ENCODE results near the gene B9D1.

The B9D1 gene

GRCh38 chr17:19369107-19369778, 6.7 kb upstream of the B9D1 start:
- no peak for TF ChIP-seq JUND (IDR thresholded peaks at IDR 0.05; ENCODE audit: low read depth)
- DNase-seq (ENCODE audit: low read depth in 1 of 2, low spot score in 1 of 2): no peak
- in situ Hi-C loops (cut with HindIII; ENCODE audit: low pct_unique_long_range_greater_than_20kb, low sequenced_read_pairs): loop anchor here (10.0 kb wide), 1 partner anchor 96 kb away; no protein-coding TSS in a partner anchor

DNA sequence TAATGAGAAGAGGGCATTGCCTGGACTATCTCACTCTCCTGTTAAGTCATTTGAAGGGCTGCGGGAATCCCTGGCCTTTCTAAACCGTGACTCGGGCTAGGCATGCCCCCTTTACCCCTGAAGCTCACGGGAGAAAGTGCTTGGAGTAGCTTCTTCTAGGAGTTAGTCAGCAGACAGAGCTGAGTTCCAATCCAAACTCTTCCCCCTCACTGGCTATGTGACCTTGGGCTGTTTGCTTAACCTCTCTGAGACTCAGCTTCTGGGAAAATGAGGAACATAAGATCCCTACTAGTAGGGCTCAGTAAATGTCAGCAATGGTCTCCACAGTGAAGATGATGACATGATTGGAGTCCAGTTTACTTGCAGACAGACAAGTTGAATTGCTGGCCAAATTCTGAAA, 5.7 kb upstream of the B9D1 start:
- in situ Hi-C loops (cut with HindIII; ENCODE audit: low pct_unique_long_range_greater_than_20kb, low sequenced_read_pairs): loop anchor here (10.0 kb wide), 1 partner anchor 97 kb away; no protein-coding TSS in a partner anchor
- DNase-seq (ENCODE audit: low read depth in 1 of 2, low spot score in 1 of 2): no peak
- no peak for TF ChIP-seq JUND (IDR thresholded peaks at IDR 0.05; ENCODE audit: low read depth)

DNA sequence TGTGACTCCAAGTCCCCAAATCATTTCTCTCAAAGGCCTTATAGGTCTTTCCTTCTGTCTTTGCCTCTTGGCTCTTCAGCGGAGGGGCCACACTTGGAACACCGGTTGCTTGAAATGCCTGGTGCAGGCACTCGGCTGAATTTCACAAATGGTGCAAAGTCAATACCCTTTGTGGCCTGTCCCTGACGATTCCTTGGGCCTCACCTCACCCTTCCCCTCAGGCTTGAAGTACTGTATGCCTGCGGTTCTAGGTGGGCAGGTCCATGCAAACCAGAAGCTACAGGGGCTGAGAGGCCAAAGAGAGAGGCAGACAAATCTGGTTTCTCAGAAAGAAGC, 4.1 kb upstream of the B9D1 start:
- TF ChIP-seq JUND (IDR thresholded peaks at IDR 0.05; ENCODE audit: low read depth): no peak
- DNase-seq (ENCODE audit: low read depth in 1 of 2, low spot score in 1 of 2): no peak
- in situ Hi-C loops (cut with HindIII; ENCODE audit: low pct_unique_long_range_greater_than_20kb, low sequenced_read_pairs): loop anchor here (10.0 kb wide), 1 partner anchor 98 kb away; no protein-coding TSS in a partner anchor

GRCh38 chr17:19365833-19366636, 3.5 kb upstream of the B9D1 start:
- in situ Hi-C loops (cut with HindIII; ENCODE audit: low pct_unique_long_range_greater_than_20kb, low sequenced_read_pairs): loop anchor here (10.0 kb wide), 1 partner anchor 99 kb away; no protein-coding TSS in a partner anchor
- no peak for TF ChIP-seq JUND (IDR thresholded peaks at IDR 0.05; ENCODE audit: low read depth)
- DNase-seq (ENCODE audit: low read depth in 1 of 2, low spot score in 1 of 2): no peak

GRCh38 chr17:19365499-19365817, 2.9 kb upstream of the B9D1 start:
- in situ Hi-C loops (cut with HindIII; ENCODE audit: low pct_unique_long_range_greater_than_20kb, low sequenced_read_pairs): loop anchor here (10.0 kb wide), 1 partner anchor 99 kb away; no protein-coding TSS in a partner anchor
- no peak for DNase-seq (ENCODE audit: low read depth in 1 of 2, low spot score in 1 of 2)
- no peak for TF ChIP-seq JUND (IDR thresholded peaks at IDR 0.05; ENCODE audit: low read depth)

- in situ Hi-C loops (cut with HindIII; ENCODE audit: low pct_unique_long_range_greater_than_20kb, low sequenced_read_pairs): loop anchor here (10.0 kb wide), 1 partner anchor 100 kb away; no protein-coding TSS in a partner anchor
- TF ChIP-seq JUND (IDR thresholded peaks at IDR 0.05; ENCODE audit: low read depth): no peak
- no peak for DNase-seq (ENCODE audit: low read depth in 1 of 2, low spot score in 1 of 2)
Measured at GRCh38 chr17:19364699-19365498, 2.4 kb upstream of the B9D1 start.

- in situ Hi-C loops (cut with HindIII; ENCODE audit: low pct_unique_long_range_greater_than_20kb, low sequenced_read_pairs): loop anchor here (10.0 kb wide), 1 partner anchor 101 kb away; no protein-coding TSS in a partner anchor
- no peak for TF ChIP-seq JUND (IDR thresholded peaks at IDR 0.05; ENCODE audit: low read depth)
- no peak for DNase-seq (ENCODE audit: low read depth in 1 of 2, low spot score in 1 of 2)
Measured at GRCh38 chr17:19363460-19364035, 1.0 kb upstream of the B9D1 start.

GRCh38 chr17:19363114-19363438, 553 bp upstream of the B9D1 start:
- in situ Hi-C loops (cut with HindIII; ENCODE audit: low pct_unique_long_range_greater_than_20kb, low sequenced_read_pairs): loop anchor here (10.0 kb wide), 1 partner anchor 102 kb away; no protein-coding TSS in a partner anchor
- no peak for TF ChIP-seq JUND (IDR thresholded peaks at IDR 0.05; ENCODE audit: low read depth)
- DNase-seq (ENCODE audit: low read depth in 1 of 2, low spot score in 1 of 2): no peak

DNA sequence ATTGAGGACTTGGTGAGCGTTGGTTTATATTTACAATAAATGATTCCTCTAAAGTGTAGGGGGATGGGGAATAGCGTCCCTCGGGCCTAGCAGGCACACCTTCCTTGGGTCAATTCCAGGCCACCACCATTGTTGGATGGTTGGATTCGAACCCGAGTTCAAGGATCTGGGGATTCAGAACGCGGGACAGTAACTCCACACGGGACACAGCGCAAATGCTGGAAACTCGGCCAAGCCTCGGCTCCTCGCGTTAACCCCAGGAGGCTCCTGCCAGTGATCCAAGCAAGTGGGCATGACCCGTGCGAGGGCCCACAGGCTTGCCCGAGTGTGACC, 613 bp downstream of the B9D1 start:
- in situ Hi-C loops (cut with HindIII; ENCODE audit: low pct_unique_long_range_greater_than_20kb, low sequenced_read_pairs): loop anchor here (10.0 kb wide), 1 partner anchor 103 kb away; no protein-coding TSS in a partner anchor
- no peak for TF ChIP-seq JUND (IDR thresholded peaks at IDR 0.05; ENCODE audit: low read depth)
- no peak for DNase-seq (ENCODE audit: low read depth in 1 of 2, low spot score in 1 of 2)

DNA sequence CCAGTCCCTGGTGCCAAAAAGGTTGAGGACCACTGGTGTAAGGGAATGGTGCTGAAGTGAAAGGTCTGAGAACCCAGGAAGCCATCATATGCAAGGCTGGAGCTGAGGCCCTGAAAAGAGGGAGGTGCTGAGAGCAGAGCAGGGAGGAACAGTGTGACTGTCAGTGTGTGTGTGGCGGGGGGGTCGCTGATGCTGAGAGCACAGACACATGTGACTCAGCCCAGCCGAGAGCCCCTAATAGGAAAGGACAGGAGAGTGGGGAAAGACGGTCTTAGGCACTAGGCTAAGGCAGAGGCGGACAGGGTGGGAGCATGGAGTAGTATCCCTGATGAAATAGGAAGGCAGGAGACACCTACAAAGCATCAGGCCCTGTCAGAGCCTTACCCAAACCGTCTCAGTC, 1.2 kb downstream of the B9D1 start:
- in situ Hi-C loops (cut with HindIII; ENCODE audit: low pct_unique_long_range_greater_than_20kb, low sequenced_read_pairs): loop anchor here (10.0 kb wide), 1 partner anchor 103 kb away; no protein-coding TSS in a partner anchor
- DNase-seq (ENCODE audit: low read depth in 1 of 2, low spot score in 1 of 2): no peak
- no peak for TF ChIP-seq JUND (IDR thresholded peaks at IDR 0.05; ENCODE audit: low read depth)

DNA sequence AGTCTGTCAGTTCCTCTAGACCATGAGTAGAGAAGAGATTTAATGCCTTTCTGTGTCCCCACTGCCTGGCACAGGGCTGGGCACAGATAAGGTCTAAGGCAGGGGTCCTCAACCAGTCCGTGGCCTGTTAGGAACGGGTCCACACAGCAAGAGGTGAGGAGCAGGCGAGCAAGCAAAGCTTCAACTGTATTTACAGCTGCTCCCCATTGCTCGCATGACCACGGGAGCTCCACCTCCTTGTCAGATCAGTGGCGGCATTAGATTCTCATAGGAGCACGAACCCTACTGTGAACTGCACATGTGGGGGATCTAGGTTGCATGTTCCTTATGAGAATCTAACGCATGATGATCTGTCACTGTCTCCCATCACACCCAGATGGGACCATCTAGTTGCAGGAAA, 1.8 kb downstream of the B9D1 start:
- DNase-seq (ENCODE audit: low read depth in 1 of 2, low spot score in 1 of 2): no peak
- no peak for TF ChIP-seq JUND (IDR thresholded peaks at IDR 0.05; ENCODE audit: low read depth)
- in situ Hi-C loops (cut with HindIII; ENCODE audit: low pct_unique_long_range_greater_than_20kb, low sequenced_read_pairs): loop anchor here (10.0 kb wide), 1 partner anchor 104 kb away; no protein-coding TSS in a partner anchor

GRCh38 chr17:19359856-19360255, 2.7 kb downstream of the B9D1 start:
- in situ Hi-C loops (cut with HindIII; ENCODE audit: low pct_unique_long_range_greater_than_20kb, low sequenced_read_pairs): loop anchor here (10.0 kb wide), 1 partner anchor 105 kb away; no protein-coding TSS in a partner anchor
- TF ChIP-seq JUND (IDR thresholded peaks at IDR 0.05; ENCODE audit: low read depth): no peak
- DNase-seq (ENCODE audit: low read depth in 1 of 2, low spot score in 1 of 2): no peak

Data from T47D (cell line).